Esophagus squamous epithelium (tissue), 5 donors: ENCODE data around the gene TMEM141. TPM values are rescaled to one million over a fixed set of nuclear protein-coding genes. Genes with fewer than 3 reads are reported as not detected.
"Not testable (repeated sequence)": the region's sequence is repeated elsewhere in the genome, so short reads cannot be mapped to it uniquely, and the experiment has no call there.

Experiments used
- DNase-seq: peaks from one replicate; lab custom pipeline; 2025; lab: John Stamatoyannopoulos, UW
- H3K27ac ChIP-seq, 4 donors: fragments of 200-600 bp; sonication (generic); one replicate each; pipeline ENCODE4 v1.5.1; 2016 to 2019; ENCODE audit warnings: mild to moderate bottlenecking in 1 of 4
- H3K27me3 ChIP-seq, 4 donors: fragments of 200-600 bp; sonication (generic); 1 replicate in 3 of 4; 2 replicates in 1 of 4; pipeline versions ENCODE4 v1.5.1 to v1.6.0; 2017 to 2021; ENCODE audit warnings: antibody characterized with exemption in 1 of 4
- H3K36me3 ChIP-seq, 3 donors: fragments of 200-600 bp; sonication (generic); one replicate each; pipeline ENCODE4 v1.5.1; 2016 to 2019
- H3K4me1 ChIP-seq, 3 donors: fragments of 200-600 bp; sonication (generic); one replicate each; pipeline ENCODE4 v1.5.1; 2017 to 2019
- H3K4me3 ChIP-seq, 4 donors: fragments of 200-600 bp; sonication (generic); 1 replicate in 3 of 4; 2 replicates in 1 of 4; pipeline ENCODE4 v1.5.1; 2016 to 2019; ENCODE audit warnings: mild to moderate bottlenecking in 2 of 4, moderate library complexity in 1 of 4
- H3K9me3 ChIP-seq, 3 donors: fragments of 200-600 bp; sonication (generic); one replicate each; pipeline ENCODE4 v1.5.1; 2016 to 2019
- POLR2A ChIP-seq, 4 donors: fragments of 450-650 bp; IDR thresholded peaks; one replicate each; pipeline ENCODE4 v1.6.1; 2017; ENCODE audit warnings: antibody characterized with exemption in 4 of 4, mild to moderate bottlenecking in 4 of 4, moderate library complexity in 3 of 4
- WGBS, 2 donors: methylation state at CpG; one replicate each; pipeline ENCODE4 v1.1.5; 2018; 5-methylcytosine and 5-hydroxymethylcytosine counted together
- intact Hi-C: fragments of 100-400 bp; cut with DNase I; formaldehyde crosslinking; loops from one replicate; pipeline ENCODE4 v1.15.0; 2022
- total RNA-seq, 4 donors: library from RNA; depleted of rRNA; stranded (reverse); fragments of >200 nt; gene quantifications; one replicate each; pipeline ENCODE4 v1.1.0, GENCODE V29; 2016
- TF ChIP-seq, protein P1 (sequence below), 6 experiments: fragments of 450-650 bp in 4 of 6; fragments of 200-600 bp in 2 of 6; sonication (generic) in 2 of 6; IDR thresholded peaks; one replicate each; pipeline ENCODE4 v1.5.1; 2016 to 2019; ENCODE audit warnings: antibody characterized with exemption in 6 of 6, mild to moderate bottlenecking in 4 of 6, moderate library complexity in 4 of 6
- donor health status: DM: yes; HTN: yes; CAD: no.

The TMEM141 gene
- total RNA-seq, 4 donors from 2014 or later = 109 to 129 (median 123) TPM

DNA sequence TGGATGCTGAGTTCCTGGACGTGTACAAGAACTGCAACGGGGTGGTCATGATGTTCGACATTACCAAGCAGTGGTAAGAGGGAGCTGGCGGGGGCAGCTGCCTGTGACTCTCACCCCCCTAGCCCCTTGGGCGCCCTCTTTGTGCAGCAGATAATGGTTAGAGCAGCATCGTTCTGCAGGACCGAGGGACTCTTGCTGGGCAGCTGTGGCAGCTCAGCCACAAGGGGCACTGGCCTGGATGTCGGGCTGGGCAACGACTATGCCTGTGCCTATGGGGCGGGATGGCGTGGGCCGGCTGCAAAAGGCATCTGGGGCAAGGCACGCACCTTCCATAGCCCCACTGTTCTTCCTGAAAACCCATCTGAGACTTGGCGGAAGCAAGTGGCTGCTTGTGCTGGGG, 38.3 kb downstream of the TMEM141 start:
- WGBS, 2 donors = 89% methylated on average over 12 of the region's 14 CpGs; no CpG with 5 or more reads in 1 of the 2 donors
- intact Hi-C loops = no loop called here
- Histone ChIP-seq H3K27ac (no peak overlapping the region), H3K4me3 (no peak overlapping the region), H3K9me3 (no peaks in the 10 kb centered on the region), H3K27me3 (no peaks in the 10 kb centered on the region), H3K4me1 (no peaks in the 10 kb centered on the region), H3K36me3 (peaks cover 26 to 100% (median 62%) of the 10 kb centered on the region in 3 donors)
- no peak for DNase-seq
- no peak for TF ChIP-seq POLR2A (IDR thresholded peaks at IDR 0.05)
- TF ChIP-seq, protein P1, sequence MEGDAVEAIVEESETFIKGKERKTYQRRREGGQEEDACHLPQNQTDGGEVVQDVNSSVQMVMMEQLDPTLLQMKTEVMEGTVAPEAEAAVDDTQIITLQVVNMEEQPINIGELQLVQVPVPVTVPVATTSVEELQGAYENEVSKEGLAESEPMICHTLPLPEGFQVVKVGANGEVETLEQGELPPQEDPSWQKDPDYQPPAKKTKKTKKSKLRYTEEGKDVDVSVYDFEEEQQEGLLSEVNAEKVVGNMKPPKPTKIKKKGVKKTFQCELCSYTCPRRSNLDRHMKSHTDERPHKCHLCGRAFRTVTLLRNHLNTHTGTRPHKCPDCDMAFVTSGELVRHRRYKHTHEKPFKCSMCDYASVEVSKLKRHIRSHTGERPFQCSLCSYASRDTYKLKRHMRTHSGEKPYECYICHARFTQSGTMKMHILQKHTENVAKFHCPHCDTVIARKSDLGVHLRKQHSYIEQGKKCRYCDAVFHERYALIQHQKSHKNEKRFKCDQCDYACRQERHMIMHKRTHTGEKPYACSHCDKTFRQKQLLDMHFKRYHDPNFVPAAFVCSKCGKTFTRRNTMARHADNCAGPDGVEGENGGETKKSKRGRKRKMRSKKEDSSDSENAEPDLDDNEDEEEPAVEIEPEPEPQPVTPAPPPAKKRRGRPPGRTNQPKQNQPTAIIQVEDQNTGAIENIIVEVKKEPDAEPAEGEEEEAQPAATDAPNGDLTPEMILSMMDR (IDR thresholded peaks at IDR 0.05) = no peak

DNA sequence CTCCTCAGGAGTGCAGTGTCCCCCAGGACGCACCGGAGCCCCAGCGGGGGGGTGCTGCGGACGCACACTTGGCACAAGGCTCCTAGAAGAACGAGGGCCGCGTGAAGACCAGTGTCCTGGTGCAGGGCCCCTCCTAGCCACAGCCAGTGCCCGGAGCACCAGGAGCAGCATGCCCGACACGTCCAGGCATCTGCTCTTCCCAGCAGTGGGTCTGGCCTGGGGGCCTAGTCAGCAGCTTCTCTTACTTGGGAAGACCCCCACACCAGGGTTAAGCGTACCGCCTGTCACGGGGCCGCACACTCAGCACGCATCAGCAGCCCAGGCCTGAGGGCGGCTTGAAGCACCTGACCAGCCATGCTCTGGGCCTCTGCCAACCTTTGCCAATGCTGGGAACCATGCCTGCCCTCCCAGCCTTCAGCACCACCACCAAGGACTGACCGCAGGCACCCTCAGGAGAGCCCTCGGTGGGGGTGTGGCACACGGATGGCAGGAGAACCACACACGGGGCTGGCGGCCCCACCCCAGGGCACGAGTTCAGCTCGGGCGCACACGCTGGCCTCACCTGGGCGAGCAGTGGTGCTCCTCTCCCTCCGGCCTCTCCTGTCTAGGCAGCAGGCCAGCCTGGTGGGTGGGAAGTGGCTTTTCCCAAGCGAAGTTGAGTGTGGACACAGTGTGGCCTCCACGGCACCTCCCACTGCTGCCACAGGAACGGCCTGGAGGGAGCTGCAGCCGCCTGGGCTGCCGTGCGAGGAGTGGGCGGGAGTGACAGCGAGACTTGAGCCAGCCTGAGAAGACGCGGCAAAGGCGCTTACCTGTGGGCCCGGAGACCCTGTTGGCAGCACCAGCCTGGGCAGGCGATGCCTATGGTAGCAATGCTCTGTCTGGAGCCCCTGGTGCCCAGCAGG, 39.1 kb downstream of the TMEM141 start:
- 40 to 85% methylated on average over 1 to 4 of the region's 41 CpGs for WGBS, 2 donors
- Histone ChIP-seq H3K36me3 (peaks cover 26 to 99% (median 54%) of the 10 kb centered on the region in 3 donors), H3K9me3 (no peaks in the 10 kb centered on the region), H3K27me3 (no peaks in the 10 kb centered on the region), H3K4me1 (no peaks in the 10 kb centered on the region), H3K4me3 (no peak overlapping the region), H3K27ac (no peak overlapping the region)
- no peak for DNase-seq
- TF ChIP-seq POLR2A (IDR thresholded peaks at IDR 0.05) = no peak
- TF ChIP-seq, protein P1 (IDR thresholded peaks at IDR 0.05) = no peak
- intact Hi-C loops = no loop called here

DNA sequence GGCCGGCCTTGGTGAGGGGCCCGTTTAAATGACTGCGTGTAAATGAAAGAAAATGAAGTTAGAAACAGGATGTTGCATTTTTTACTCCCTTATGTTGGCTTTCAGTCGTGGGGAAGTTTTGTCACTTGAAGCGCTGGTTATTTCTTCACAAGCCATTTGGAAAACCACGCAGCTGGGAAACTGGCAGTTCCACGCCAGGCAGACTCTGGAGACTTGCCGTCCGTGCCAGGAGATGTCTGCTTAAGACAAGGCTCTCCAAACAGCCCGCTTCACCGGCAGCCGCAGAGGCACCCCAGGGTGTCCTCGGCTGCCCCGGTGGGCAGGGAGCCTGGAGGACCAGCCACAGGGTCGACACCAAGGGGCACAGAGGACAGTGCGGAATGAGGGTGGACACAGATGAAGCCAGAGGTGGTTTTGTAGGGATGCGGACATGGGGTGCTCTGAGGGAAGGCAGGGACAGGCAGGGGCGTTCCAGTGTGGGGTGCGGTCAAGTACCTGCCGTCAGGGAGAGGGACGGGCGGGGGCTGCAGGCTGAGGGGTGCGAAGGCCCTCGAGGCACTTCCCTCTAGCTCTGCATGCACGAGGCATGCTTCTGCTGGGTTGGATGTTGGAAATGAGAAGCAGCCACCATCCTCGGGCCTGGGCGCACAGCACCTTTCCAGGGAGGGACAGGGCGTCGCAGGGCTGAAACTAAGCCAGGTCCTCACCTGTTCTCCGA, 40.0 kb downstream of the TMEM141 start:
- no peak for DNase-seq
- WGBS, 2 donors = 88 to 89% methylated on average over 22 of the region's 30 CpGs
- H3K27ac ChIP-seq = no peak overlapping the region
- H3K4me3 ChIP-seq = no peak overlapping the region
- intact Hi-C loops = no loop called here
- no peaks in the 10 kb centered on the region for H3K9me3 ChIP-seq
- no peaks in the 10 kb centered on the region for H3K27me3 ChIP-seq
- no peaks in the 10 kb centered on the region for H3K4me1 ChIP-seq
- TF ChIP-seq, protein P1 (IDR thresholded peaks at IDR 0.05) = no peak
- TF ChIP-seq POLR2A (IDR thresholded peaks at IDR 0.05) = no peak
- H3K36me3 ChIP-seq = peaks cover 31 to 99% (median 46%) of the 10 kb centered on the region in 3 donors

- no peaks in the 10 kb centered on the region for H3K9me3 ChIP-seq
- TF ChIP-seq POLR2A (IDR thresholded peaks at IDR 0.05) = no peak
- TF ChIP-seq, protein P1 (IDR thresholded peaks at IDR 0.05) = no peak
- 88 to 89% methylated on average over 9 to 11 of the region's 23 CpGs for WGBS, 2 donors
- H3K27ac ChIP-seq = no peak overlapping the region
- intact Hi-C loops = no loop called here
- no peak for DNase-seq
- H3K4me1 ChIP-seq = no peaks in the 10 kb centered on the region
- no peaks in the 10 kb centered on the region for H3K27me3 ChIP-seq
- H3K36me3 ChIP-seq = peaks cover 26 to 99% (median 42%) of the 10 kb centered on the region in 3 donors
- no peak overlapping the region for H3K4me3 ChIP-seq
These were observed 40.6 kb downstream of the TMEM141 start for GRCh38 chr9:136831720-136832104.

DNA sequence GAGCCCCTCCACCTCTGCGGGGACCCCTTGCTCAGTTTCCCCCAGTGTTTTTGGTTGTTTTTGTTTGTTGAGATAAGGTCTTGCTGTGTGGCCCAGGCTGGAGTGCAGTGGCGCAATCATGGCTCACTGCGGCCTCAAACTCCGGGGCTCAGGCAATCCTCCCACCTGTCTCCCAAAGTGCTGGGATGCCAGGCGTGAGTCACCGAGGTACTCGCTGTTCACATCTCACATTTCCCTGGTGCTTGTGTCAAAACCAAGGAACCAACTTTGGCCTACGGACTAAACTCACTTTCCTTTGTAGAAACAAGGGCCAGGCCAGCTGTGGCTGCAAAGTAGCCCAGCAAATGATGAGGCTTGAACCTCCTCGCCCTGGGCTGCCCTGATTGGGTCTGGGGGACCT, 41.4 kb downstream of the TMEM141 start:
- Histone ChIP-seq H3K36me3 (peaks cover 24 to 99% (median 42%) of the 10 kb centered on the region in 3 donors), H3K9me3 (no peaks in the 10 kb centered on the region), H3K27me3 (no peaks in the 10 kb centered on the region), H3K27ac (no peak overlapping the region), H3K4me3 (no peak overlapping the region), H3K4me1 (no peaks in the 10 kb centered on the region)
- no peak for TF ChIP-seq POLR2A (IDR thresholded peaks at IDR 0.05)
- TF ChIP-seq, protein P1 (IDR thresholded peaks at IDR 0.05) = no peak
- 78 to 87% methylated on average over 3 to 7 of the region's 9 CpGs for WGBS, 2 donors
- no peak for DNase-seq
- intact Hi-C loops = no loop called here

DNA sequence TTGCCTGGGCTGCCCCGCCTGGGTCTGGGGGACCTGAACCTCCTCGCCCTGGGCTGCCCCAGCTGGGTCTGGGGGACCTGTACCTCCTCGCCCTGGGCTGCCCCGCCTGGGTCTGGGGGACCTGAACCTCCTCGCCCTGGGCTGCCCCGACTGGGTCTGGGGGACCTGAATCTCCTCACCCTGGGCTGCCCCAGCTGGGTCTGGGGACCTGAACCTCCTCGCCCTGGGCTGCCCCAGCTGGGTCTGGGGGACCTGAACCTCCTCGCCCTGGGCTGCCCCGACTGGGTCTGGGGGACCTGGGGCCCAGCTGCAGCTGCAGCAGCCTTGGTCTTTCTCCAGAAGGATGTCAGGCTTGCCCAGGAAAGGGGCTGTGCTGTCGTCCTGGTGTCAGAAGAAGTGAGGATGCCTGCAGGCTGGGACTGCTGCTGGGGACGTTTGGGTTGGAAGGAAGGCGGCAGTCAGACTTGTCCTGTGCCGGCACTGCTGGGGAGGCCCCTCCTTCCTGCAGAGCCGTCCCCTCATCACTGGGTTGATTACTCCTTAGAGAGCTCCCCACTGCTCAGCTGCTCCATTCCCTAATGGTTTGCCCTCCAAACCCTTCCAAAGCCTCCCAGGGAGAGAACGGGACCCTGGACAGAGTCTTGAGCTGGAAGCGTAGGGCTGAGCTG, 42.4 kb downstream of the TMEM141 start:
- intact Hi-C loops = not testable (repeated sequence)

More for the DNA sequence above, 42.4 kb downstream of the TMEM141 start:
- H3K27ac ChIP-seq, H3K4me3 ChIP-seq, H3K4me1 ChIP-seq, H3K9me3 ChIP-seq, DNase-seq, H3K27me3 ChIP-seq: not testable (repeated sequence)
- WGBS, 2 donors = 60 to 70% methylated on average over 4 to 7 of the region's 16 CpGs
- H3K36me3 ChIP-seq = peaks cover 19 to 97% (median 37%) of the 10 kb centered on the region in 3 donors
